ENCODE data around the gene KDSR. TPM values are rescaled to one million over a fixed set of nuclear protein-coding genes. Genes with fewer than 3 reads are reported as not detected.

The KDSR gene
- total RNA-seq, 1 donor from 2014 or later = 31.1 TPM

GRCh38 chr18:63302636-63303405 lies 64.2 kb downstream of the KDSR start:
- Mint-ChIP-seq H3K27ac (ENCODE audit: unreplicated experiment) (no peak overlapping the region), H3K9me3 (ENCODE audit: unreplicated experiment) (peaks cover 4% of the 10 kb centered on the region)

GRCh38 chr18:63302220-63302619 lies 64.8 kb downstream of the KDSR start:
- H3K9me3 Mint-ChIP-seq (ENCODE audit: unreplicated experiment) = peaks cover 4% of the 10 kb centered on the region
- H3K4me1 Mint-ChIP-seq (ENCODE audit: low read depth, unreplicated experiment) = peaks cover 25% of the 10 kb centered on the region
- H3K4me3 Mint-ChIP-seq (ENCODE audit: unreplicated experiment) = no peak overlapping the region
- no peaks in the 10 kb centered on the region for H3K36me3 Mint-ChIP-seq (ENCODE audit: unreplicated experiment)
- H3K27me3 Mint-ChIP-seq (ENCODE audit: unreplicated experiment) = peaks cover 2% of the 10 kb centered on the region
- DNase-seq = no peak
- TF ChIP-seq, protein P1, sequence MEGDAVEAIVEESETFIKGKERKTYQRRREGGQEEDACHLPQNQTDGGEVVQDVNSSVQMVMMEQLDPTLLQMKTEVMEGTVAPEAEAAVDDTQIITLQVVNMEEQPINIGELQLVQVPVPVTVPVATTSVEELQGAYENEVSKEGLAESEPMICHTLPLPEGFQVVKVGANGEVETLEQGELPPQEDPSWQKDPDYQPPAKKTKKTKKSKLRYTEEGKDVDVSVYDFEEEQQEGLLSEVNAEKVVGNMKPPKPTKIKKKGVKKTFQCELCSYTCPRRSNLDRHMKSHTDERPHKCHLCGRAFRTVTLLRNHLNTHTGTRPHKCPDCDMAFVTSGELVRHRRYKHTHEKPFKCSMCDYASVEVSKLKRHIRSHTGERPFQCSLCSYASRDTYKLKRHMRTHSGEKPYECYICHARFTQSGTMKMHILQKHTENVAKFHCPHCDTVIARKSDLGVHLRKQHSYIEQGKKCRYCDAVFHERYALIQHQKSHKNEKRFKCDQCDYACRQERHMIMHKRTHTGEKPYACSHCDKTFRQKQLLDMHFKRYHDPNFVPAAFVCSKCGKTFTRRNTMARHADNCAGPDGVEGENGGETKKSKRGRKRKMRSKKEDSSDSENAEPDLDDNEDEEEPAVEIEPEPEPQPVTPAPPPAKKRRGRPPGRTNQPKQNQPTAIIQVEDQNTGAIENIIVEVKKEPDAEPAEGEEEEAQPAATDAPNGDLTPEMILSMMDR (IDR thresholded peaks at IDR 0.05; ENCODE audit: partially characterized antibody, unreplicated experiment) = no peak
- H3K27ac Mint-ChIP-seq (ENCODE audit: unreplicated experiment) = no peak overlapping the region

More at GRCh38 chr18:63302636-63303405, 64.2 kb downstream of the KDSR start:
- TF ChIP-seq, protein P1 (IDR thresholded peaks at IDR 0.05; ENCODE audit: partially characterized antibody, unreplicated experiment) = no peak
- Mint-ChIP-seq H3K4me3 (ENCODE audit: unreplicated experiment) (no peak overlapping the region), H3K36me3 (ENCODE audit: unreplicated experiment) (no peaks in the 10 kb centered on the region), H3K4me1 (ENCODE audit: low read depth, unreplicated experiment) (peaks cover 31% of the 10 kb centered on the region), H3K27me3 (ENCODE audit: unreplicated experiment) (peaks cover 2% of the 10 kb centered on the region)
- no peak for DNase-seq

- Mint-ChIP-seq H3K27me3 (ENCODE audit: unreplicated experiment) (peaks cover 2% of the 10 kb centered on the region), H3K4me3 (ENCODE audit: unreplicated experiment) (no peak overlapping the region), H3K4me1 (ENCODE audit: low read depth, unreplicated experiment) (peaks cover 19% of the 10 kb centered on the region), H3K36me3 (ENCODE audit: unreplicated experiment) (no peaks in the 10 kb centered on the region), H3K27ac (ENCODE audit: unreplicated experiment) (no peak overlapping the region), H3K9me3 (ENCODE audit: unreplicated experiment) (peaks cover 4% of the 10 kb centered on the region)
- TF ChIP-seq, protein P1 (IDR thresholded peaks at IDR 0.05; ENCODE audit: partially characterized antibody, unreplicated experiment) = no peak
- DNase-seq = no peak
Observed at GRCh38 chr18:63301434-63301833, 65.6 kb downstream of the KDSR start.

GRCh38 chr18:63299837-63300745 lies 66.9 kb downstream of the KDSR start:
- no peak overlapping the region for H3K4me3 Mint-ChIP-seq (ENCODE audit: unreplicated experiment)
- peaks cover 19% of the 10 kb centered on the region for H3K4me1 Mint-ChIP-seq (ENCODE audit: low read depth, unreplicated experiment)
- TF ChIP-seq, protein P1 (IDR thresholded peaks at IDR 0.05; ENCODE audit: partially characterized antibody, unreplicated experiment) = no peak
- H3K9me3 Mint-ChIP-seq (ENCODE audit: unreplicated experiment) = peaks cover 4% of the 10 kb centered on the region
- peaks cover 2% of the 10 kb centered on the region for H3K27me3 Mint-ChIP-seq (ENCODE audit: unreplicated experiment)
- H3K27ac Mint-ChIP-seq (ENCODE audit: unreplicated experiment) = peak overlapping the region; percentile 20
- DNase-seq = no peak
- H3K36me3 Mint-ChIP-seq (ENCODE audit: unreplicated experiment) = no peaks in the 10 kb centered on the region
